ENCODE measurements around the gene REG4.

DNA sequence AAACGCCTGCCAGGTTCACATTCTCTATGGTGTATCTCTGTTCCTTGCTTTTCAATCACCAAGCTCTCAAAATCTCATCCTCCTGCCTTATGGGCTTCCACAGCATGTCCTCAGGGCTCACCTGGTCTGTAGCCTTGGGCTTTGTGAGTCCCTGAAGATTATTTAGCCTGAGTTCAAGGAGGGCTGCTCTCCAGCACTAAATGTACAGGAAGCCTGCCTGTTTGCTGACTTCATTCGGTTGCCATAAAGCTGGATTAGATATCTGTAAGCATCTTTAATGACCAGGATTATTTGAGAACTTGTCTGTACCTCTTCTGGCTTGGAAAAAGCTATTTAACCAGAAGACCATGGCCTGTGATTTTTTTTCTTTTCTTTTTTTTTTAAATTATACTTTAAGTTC is 6.9 kb upstream of the REG4 start:
- no peak for TF ChIP-seq NFRKB (IDR thresholded peaks at IDR 0.05)
- no peak for TF ChIP-seq ZNF384 (IDR thresholded peaks at IDR 0.05)
- TF ChIP-seq CTBP1 (IDR thresholded peaks at IDR 0.05; ENCODE audit: borderline replicate concordance) = no peak
- no peak for TF ChIP-seq FOXA1 (IDR thresholded peaks at IDR 0.05)
